22Rv1 (cell line): ENCODE measurements around the gene MBD2.

Source experiments
- CTCF ChIP-seq: fragments of 450-650 bp; IDR thresholded peaks from 2 replicates; pipeline ENCODE4 v1.5.1; 2017; ENCODE audit warnings: mild to moderate bottlenecking
- ZFX ChIP-seq: fragments of 450-650 bp; IDR thresholded peaks from 2 replicates; pipeline ENCODE4 v1.6.1; 2017; ENCODE audit warnings: antibody characterized with exemption, borderline replicate concordance

- TF ChIP-seq CTCF (no peak), ZFX (no peak)
Observed at GRCh38 chr18:54192415-54192814, 32.1 kb downstream of the MBD2 start.
